Globus pallidus (tissue), 1 donor: ENCODE results near the gene PTDSS2.
A peak's percentile ranks its signal among the peaks of the same experiment; 100 is the strongest.
"Not testable (repeated sequence)": the region's sequence is repeated elsewhere in the genome, so short reads cannot be mapped to it uniquely, and the experiment has no call there.

Experiments
- DNase-seq: peaks from one replicate; pipeline ENCODE4 v3.0.0-alpha.2; 2015; ENCODE audit warnings: low spot score

The PTDSS2 gene

DNA sequence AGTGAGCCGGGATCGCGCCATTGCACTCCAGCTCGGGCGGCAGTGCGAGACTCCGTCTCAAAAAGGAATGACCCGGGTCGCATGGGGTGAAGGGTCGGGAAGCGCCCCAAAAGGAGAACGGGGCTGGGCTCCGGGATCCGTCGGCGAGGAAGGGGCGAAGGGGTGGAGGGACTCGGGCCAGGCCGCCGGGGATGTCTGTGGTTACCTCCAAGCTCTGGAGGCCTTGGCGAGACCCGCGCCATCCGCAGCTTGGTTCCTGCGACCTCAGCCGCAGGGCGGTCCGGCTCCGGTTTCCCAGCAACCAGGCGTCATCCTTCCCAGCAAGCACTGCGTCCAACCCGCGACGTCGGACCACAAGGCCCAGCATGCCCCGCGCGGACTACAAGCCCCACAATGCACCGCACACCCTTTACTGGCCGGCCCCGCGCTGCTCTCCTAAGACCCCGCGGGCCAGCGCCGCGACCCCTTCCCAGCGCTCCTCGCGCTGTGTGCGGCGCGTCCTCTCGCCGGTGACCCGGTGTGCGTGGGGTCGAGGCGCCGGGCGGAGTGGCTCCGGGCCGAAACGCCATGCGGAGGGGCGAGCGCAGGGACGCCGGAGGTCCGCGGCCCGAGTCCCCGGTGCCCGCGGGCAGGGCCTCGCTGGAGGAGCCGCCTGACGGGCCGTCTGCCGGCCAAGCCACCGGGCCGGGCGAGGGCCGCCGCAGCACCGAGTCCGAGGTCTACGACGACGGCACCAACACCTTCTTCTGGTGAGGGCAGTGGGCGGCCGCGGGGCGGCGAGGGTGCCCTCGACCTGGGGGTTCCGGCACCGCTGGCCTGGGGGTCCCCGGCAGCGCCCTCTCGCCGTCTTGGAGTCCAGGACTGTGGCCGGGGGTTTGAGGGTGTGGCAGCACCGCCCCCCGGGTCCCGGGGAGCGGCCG lies at the start of gene PTDSS2:
TSS of gene PTDSS2 (plus strand) at position 391 of the 920 bp plus-strand sequence. CDS start at position 568, 177 bp downstream.
- DNase-seq: peak; percentile 93

DNA sequence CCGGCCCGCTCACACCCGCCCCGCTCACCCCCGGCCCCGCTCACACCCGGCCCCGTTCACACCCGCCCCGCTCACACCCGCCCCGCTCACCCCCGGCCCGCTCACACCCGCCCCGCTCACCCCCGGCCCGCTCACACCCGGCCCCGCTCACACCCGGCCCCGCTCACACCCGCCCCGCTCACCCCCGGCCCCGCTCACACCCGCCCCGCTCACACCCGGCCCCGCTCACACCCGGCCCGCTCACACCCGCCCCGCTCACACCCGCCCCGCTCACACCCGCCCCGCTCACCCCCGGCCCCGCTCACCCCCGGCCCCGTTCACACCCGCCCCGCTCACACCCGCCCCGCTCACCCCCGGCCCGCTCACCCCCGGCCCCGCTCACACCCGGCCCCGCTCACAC lies 48.9 kb upstream of the PTDSS2 start:
- DNase-seq: not testable (repeated sequence)

DNA sequence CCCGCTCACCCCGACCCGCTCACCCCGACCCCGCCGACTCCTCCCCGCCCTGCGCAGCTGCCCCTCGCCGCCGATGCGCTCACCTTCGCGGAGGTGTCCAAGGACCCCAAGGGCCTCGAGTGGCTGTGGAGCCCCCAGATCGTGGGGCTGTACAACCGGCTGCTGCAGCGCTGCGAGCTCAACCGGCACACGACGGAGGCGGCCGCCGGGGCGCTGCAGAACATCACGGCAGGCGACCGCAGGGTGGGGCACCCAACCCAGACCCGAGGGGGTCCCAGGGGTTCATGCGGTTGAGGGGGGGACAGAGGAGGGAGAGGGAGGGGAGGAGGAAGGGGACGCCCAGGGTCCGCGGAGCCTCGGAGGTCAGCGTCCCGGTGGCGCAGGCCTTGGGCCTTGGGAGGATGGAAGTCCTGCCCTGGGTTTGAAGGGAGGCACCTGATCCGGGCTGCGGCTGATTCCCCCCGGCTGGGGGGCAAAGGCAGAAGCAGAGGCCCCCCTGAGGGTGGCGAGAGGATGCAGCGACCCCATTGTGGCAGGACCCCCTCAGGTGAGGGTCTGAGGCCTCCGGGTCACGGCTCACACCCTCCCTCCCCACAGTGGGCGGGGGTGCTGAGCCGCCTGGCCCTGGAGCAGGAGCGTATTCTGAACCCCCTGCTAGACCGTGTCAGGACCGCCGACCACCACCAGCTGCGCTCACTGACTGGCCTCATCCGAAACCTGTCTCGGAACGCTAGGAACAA lies 46.9 kb upstream of the PTDSS2 start:
- DNase-seq: no peak

DNA sequence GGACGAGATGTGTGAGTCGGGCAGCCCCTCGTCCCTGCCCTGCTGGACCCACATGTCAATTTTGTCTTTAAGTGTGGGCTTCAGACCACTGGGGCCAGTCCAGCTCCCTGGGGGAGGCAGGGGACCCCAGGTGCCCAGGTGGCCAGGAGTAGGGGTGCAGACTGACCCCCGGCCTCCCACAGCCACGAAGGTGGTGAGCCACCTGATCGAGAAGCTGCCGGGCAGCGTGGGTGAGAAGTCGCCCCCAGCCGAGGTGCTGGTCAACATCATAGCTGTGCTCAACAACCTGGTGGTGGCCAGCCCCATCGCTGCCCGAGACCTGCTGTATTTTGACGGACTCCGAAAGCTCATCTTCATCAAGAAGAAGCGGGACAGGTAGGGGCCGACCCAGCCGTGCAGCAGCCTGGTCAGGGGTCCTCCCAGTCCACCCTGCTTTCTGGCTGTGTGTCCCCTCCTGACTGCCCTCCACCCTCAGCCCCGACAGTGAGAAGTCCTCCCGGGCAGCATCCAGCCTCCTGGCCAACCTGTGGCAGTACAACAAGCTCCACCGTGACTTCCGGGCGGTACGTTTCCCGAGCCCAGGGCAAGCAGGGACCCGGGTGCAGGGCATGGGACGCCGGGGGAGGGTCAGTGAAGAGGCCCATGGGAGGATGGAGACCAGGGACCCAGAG lies 46.2 kb upstream of the PTDSS2 start:
- DNase-seq: no peak

DNA sequence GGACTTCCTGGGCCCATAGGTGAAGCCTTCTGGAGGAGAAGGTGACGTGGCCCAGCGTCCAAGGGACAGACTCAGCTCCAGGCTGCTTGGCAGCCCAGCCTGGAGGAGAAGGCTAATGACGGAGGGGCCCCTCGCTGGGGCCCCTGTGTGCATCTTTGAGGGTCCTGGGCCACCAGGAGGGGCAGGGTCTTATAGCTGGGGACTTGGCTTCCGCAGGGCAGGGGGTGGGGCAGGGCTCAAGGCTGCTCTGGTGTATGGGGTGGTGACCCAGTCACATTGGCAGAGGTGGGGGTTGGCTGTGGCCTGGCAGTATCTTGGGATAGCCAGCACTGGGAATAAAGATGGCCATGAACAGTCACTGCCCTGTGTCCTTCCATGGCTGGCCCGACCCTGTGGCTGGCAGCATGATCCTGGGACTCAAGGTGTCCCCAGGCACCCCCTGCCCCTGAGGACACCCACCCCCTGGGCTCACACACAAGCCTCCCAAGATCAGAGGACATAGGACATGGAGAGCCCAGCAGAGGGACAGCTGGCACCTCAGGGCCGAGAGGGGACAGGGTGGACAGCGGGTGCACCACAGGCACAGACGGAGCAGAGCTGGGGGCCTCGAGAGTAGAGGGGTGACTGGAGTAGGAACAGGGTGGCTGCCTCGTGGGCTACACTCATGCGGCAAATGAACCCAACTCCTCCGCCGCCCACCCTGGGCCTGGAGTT lies 45.4 kb upstream of the PTDSS2 start:
- no peak for DNase-seq

DNA sequence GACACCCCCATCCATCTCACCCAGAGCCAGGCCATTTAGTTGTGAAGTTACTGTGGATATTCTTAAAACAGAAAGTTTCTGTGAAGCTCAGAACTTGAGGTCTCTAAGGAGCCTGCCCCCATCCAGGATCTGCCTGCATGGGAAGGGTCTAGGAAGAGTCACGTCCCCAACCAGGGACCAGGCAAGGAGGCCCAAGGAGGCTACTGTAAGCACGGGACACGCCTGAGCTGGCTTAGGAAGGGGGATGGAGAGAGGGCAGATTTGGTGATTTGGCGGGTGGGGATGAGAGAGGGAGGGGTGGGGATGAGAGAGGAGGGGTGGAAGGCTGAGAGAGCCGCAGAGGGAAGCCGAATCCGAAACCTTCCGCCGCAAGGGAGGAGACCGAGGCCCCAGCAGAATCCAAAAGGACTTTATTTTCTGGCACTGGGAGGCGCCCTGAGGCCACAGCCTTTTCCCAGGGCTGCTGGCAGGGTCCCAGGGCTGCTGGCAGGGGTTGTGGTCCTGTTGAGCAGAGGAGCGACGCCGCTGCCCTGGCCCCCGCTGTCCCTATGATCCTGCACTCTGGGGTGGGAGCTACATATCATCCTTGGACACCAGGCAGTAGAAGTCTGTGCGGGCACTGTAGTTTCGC lies 44.6 kb upstream of the PTDSS2 start:
- peak; percentile 29 for DNase-seq

DNA sequence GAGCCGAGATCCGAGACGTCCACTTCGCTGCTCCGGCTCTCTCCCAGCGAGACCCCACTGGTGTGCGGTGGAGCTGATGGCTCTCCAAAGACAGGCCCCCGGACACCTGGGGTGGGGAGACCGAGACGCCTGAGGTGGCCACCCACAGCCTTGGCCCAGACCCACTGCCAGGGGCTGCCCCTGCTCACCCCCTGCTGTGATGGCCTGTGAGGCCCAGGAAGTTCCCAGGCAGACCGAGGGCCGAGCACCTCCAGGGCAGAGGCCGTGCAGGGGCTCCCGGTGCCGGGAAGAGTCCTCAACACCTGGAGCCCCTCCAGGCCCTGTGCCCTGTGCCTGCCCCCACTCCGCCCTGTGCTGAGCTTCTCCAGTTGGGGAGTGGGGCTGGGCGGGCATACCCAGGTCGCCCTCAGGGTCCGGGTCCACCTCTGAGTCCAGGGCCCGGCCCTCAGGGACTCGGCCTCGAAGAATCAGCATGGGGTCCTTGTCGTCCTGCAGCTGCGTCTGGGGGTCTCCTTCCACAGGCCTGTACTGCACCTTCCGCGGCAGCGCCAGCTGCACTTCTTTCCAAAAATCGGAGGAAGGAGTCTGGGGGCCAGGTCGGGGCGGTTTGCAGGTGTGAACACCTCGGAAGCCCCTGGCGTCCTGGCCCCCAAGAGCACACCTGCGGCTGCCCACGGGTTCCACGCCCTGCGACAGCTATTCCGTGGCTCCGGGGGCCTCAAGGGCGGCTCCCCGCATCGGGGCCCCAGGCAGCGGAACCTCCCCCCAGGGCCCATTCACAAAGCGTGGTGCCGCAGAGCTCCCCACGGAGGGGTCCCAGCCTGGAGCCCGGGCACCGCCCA lies 43.9 kb upstream of the PTDSS2 start:
- no peak for DNase-seq

DNA sequence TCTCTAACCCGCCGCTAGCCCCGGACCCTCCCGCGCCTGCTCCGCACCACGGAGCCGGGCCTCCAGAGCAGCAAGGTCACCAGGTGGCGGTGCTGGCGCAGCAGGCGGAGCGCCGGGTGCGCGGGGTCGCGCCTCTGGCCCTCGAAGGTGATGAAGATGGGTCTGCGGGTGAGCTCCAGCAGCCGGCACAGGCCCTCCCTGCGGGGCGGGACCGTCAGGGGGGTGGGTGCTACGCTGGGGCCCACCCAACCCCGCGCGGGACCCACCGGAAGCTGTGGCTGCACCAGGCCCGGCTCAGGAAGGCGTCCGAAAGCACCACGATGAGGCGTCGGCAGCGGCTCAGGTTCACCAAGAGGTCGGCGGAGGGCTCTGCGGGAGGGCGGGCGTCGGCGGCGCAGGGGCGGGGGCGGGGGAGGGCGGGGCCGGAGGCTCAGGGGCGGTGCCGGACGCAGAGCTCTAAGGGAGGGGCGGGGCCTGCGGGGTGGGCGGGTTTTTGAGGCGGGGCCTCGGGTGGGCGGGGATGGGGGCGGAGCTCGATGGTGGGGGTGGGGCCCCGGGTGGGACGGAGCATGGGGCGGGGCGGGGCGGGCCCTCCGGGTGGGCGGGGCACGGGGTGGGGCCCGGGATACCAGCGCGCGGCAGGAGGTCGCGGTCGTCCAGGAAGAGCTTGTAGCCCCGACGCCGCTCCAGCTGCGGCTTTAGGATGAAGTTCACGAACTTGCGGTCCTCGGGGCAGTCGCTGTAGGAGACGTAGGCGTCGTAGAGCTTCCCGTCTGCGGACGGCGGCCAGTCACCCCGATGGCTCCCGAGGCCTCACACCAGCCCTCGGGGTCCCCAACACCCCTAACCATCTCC lies 43.1 kb upstream of the PTDSS2 start:
- DNase-seq: peak; percentile 66

DNA sequence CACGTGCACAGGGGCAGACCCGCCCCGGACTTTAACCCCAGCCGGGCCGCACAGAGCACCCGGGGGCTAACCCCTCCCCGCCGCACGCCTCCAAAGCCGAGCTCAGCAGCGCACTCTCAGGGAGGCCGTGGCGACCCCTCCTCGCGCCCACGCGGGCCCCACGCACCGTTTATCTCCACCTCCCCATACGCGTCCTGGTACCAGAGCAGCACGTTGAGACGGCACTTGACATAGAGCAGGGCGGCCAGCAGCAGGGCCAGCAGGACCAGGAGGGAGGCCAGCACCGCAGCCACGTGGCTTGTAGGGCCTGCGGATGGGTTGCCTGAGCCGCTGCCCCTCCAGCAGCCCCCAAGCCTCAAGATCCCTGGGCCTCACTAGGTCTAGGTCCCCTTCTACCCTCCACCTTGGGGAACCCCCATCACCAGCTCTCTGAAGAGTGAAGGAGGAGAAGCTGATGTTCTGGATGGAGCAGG lies 42.4 kb upstream of the PTDSS2 start:
- DNase-seq: no peak

DNA sequence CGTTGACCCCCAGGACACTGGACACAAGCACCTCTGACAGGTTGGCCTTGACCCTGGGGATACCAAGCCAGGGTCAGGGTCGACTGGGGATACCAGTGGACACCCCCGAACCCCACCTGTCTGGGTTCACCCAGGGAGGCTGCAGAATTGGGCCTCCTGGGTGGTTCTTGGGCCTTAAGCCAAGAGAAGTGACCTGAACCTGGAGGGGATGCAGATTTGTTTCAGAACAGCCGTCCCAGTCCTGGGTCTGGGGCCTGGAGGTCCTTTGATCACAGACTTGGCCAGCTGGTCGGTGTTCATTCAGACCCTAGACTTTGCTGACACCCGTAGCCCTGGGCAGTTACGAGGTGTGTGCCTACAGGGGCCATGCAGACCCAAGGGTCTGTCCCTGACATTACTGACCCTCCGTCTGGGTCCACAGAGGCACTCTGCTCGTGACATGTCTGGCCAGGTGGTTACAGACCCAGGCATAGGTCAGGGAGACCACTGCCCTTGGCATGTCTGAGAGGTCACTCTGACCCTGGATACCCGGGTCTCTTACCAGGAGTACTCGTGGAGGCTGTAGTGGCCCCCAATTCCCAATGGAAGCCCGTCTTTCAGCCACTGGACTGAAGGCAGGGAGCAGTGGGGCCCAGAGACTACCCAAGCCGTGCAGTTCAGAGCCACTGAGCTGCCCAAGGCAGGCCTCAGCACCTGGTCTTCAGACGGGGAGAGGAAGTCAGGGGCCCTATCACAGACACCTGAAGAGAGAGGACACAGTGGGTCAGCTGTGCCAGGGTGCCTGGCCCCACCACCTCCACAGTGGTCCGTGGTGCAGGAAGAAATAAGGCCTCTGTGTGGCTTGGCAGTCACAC lies 41.7 kb upstream of the PTDSS2 start:
- no peak for DNase-seq

DNA sequence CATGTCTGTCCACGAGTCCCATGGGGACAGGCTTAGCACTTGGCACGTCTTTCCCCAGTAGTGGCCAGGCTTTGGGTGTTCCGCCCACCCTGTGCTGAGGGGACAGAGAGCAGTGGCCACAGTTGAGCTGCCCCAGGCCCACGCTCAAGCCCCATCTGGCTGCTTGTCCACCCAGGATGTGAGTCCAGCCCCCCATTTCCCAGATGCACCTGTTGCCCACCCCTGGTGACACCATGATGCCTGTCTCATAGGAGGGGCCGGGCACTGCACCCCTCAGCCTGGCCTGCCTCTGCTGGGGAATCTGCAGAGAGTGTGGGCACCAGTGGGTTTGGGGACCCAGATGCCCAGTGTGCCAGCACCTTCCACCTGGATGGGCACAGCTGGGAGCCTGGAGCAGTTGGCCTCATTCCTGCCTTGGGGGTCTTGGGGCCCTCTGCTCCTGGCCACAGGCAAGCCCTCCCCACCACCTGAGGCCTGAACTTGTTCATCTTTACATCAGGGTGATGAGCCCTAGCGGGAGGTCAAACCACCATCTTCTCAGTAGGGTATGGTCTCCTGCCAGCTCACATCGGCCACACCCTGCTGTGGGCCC lies 41.0 kb upstream of the PTDSS2 start:
- no peak for DNase-seq

DNA sequence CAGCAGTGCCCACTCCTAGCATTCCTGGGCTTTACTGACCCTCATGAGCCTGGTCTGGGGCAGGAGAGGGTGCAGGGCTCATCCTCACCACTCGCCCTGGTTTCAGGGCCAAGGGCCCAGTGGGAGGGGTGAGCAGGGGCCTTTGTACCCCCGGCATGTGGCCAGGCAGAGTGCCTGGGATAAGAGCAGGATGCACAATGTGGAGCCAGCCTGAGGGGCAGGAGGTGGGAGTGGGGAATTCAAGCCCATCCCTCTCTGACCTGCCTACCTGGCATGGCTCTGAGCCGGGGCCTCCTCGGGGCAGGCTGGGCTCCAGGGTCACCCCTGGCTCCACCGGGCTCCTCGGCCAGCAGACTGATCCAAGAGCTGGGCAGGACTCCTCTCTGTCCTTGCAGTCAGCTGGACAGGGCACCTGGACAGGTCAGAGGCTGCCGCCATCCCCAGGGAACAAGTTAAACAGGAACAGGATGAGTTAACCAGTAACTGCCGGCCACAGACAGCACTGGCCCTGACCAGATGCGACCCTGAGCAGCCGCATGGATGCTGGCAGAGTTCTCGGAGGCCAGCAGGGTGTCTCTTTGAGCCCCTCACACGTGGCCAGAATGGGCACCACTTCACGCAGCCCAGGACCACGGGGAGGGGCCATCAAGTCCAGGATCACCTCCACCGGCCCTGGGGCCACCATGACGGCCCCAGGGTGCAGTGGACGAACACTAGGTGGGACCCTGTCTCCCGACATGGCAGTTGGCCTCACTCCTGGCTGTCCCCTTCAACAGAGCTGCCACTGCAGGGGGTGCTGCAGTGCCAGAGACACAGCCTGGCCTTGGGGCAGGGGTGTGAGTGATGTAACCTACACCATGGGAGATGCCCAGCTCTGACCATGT lies 40.2 kb upstream of the PTDSS2 start:
- DNase-seq: no peak

DNA sequence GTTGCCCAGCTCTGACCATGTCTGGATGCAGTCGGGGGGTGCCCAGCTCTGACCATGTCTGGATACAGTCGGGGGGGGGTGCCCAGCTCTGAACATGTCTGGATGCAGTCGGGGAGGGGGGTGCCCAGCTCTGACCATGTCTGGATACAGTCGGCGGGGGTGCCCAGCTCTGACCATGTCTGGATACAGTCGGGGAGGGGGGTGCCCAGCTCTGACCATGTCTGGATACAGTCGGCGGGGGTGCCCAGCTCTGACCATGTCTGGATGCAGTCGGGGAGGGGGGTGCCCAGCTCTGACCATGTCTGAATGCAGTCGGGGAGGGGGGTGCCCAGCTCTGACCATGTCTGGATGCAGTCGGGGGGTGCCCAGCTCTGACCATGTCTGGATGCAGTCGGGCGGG lies 39.4 kb upstream of the PTDSS2 start:
- DNase-seq: not testable (repeated sequence)

DNA sequence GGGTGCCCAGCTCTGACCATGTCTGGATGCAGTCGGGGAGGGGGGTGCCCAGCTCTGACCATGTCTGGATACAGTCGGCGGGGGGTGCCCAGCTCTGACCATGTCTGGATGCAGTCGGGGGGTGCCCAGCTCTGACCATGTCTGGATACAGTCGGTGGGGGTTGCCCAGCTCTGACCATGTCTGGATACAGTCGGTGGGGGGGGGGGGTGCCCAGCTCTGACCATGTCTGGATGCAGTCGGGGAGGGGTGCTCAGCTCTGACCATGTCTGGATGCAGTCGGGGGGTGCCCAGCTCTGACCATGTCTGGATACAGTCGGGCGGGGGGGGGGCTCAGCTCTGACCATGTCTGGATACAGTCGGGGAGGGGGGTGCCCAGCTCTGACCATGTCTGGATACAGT lies 38.6 kb upstream of the PTDSS2 start:
- DNase-seq: not testable (repeated sequence)

DNA sequence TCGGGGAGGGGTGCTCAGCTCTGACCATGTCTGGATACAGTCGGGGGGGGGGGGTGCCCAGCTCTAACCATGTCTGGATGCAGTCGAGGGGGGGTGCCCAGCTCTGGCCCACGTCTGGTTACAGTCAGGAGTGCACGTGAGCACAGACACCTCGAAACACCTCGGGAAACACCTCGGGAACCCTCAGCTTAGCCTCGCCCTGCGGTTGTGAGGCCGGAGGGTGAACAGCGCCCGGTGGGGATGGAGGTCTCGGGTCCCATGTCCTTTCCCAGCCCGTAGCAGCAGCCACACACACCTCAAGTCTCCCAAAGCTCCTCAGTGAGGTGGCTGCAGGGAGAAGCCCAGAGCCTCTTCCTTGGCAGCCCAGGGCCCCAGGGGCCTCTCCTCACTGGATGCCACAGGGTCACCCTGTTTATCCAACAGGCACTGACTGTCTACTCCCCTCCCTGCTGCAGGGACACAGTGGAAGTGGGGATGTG lies 37.4 kb upstream of the PTDSS2 start:
- no peak for DNase-seq

DNA sequence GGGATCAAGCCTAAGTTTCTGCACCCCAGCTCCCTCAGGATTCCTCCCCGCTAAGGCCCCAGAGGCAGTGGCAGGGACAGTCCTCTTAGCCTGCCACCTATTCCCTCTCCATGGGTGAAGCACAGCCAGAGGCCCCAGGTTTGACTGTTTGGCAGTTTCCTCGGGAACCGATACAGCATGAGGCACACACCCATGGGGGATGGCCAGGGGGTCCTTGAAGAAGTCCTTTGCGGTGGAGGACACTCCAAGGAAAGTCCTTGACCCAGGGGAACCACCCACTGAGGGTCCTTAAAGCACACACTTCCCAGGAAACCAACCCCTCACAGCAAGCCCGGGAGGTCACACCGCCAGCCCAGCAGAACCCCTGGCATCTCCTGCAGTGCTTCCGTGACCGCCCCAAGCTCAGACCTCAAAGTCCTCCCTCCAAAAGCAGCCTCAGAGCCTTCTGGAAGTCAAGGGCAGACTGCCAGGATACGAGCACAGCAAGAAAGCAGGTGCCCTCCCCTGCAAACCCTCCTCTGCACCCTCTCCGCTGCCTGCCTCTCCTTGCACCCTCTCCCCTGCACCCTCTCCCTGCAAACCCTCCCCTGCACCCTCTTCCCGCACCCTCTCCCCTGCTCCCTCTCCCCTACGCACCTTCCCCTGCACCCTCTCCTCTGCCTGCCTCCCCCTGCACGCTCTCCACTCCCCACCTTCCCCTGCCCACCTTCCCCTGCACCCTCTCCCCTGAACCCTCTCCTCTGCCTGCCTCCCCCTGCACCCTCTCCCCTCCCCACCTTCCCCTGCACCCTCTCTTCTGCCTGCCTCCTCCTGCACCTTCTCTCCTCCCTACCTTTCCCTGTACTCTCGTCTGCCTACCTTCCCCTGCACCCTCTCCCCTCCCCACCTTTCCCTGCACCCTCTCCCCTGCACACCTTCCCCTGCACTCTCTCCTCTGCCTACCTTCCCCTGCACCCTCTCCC lies 36.7 kb upstream of the PTDSS2 start:
- no peak for DNase-seq
